Measurements from ENCODE around the gene OTUD3.

Gene OTUD3

DNA sequence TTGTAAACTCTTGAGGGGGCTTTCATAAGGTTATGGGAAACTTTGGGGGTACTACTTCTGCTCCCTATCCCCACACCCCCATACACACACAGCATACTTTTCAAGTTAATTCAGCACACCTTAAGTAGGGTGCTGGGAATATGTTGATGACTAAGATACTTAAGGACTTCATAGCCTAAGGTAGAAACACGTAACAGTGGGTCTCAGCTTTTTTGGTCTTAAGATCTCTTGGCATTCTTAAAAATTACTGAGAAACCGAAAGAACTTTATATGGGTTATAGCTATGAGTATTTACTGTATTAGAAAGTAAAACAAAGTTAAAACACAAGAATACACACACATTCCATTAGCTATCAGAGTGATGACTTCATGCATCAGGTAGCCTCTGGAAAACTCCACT lies 2.1 kb downstream of the OTUD3 start:
- peaks cover 40% of the 10 kb centered on the region for H3K4me1 Mint-ChIP-seq
- DNase-seq (ENCODE audit: low spot score in 2 of 2) (no peak), ATAC-seq (no peak)
- no peaks in the 10 kb centered on the region for H3K9me3 Mint-ChIP-seq
- no peak overlapping the region for H3K4me3 Mint-ChIP-seq
- H3K27ac Mint-ChIP-seq: no peak overlapping the region
- no peaks in the 10 kb centered on the region for H3K36me3 Mint-ChIP-seq

DNA sequence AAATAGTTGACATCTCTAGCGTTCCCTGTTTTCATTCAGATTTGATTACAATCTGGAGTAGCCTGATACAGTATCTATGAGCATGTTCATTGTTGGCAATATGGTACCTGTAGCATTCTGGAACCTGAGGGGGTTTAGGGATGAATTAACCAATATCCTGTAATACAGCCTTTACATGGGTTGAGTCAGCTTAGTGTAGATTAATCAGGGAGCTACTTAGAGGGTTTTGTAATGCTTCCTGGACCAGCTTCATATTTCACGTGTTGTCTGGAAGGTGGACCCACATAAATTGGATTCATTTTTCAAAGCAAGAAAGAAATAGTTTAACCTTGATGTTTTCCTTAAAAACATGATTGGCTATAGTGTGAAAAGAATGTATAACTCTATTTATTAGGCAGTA lies 3.6 kb downstream of the OTUD3 start:
- Mint-ChIP-seq H3K4me1 (peaks cover 45% of the 10 kb centered on the region), H3K36me3 (peaks cover 9% of the 10 kb centered on the region), H3K4me3 (no peak overlapping the region), H3K27ac (no peak overlapping the region), H3K9me3 (no peaks in the 10 kb centered on the region)
- ATAC-seq (no peak), DNase-seq (ENCODE audit: low spot score in 2 of 2) (no peak)

DNA sequence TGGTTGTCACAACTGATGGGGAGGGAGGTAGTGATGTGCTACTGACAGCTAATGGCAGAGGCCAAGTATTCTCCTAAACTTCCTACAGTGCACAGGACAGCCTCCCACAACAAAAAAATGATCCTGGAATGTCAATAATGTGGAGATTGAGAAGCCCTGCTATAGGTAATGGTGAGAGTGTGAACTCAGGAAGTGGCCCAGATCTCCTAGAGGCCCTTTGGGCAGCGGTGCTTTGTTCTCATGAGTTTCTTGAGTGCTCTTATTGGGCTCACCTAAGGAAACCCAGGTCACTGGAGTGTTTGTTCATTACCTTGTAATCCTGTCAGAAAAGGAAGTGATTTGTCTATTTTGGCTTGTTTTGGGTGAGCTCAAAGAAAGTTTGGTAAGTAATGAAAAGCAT lies 5.9 kb downstream of the OTUD3 start:
- H3K36me3 Mint-ChIP-seq: peaks cover 28% of the 10 kb centered on the region
- H3K9me3 Mint-ChIP-seq: no peaks in the 10 kb centered on the region
- H3K4me1 Mint-ChIP-seq: peaks cover 45% of the 10 kb centered on the region
- ATAC-seq (no peak), DNase-seq (ENCODE audit: low spot score in 2 of 2) (no peak)
- H3K4me3 Mint-ChIP-seq: no peak overlapping the region
- H3K27ac Mint-ChIP-seq: no peak overlapping the region

DNA sequence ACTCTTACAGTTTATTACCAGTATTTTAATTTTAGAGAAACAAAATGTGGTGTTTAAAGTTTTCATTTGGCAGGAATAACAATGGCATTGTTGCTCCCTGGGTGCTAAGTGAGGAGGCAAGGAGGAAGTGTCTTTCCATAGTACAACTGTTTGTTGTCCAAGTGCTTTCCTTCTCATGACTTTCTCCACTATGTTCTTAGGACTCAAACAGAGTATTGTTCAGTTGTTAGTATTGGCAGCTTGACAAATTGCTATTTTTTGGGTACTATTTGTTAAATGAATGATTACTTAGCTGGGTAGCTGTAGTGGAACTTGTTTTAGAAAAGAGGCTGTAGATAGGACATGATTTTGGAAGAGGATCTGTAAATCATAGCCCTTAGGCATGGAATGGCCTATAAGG lies 7.5 kb downstream of the OTUD3 start:
- DNase-seq (ENCODE audit: low spot score in 2 of 2) (no peak), ATAC-seq (no peak)
- peaks cover 42% of the 10 kb centered on the region for H3K36me3 Mint-ChIP-seq
- no peaks in the 10 kb centered on the region for H3K9me3 Mint-ChIP-seq
- peaks cover 30% of the 10 kb centered on the region for H3K4me1 Mint-ChIP-seq
- peak overlapping the region; percentile 21 for H3K27ac Mint-ChIP-seq
- no peak overlapping the region for H3K4me3 Mint-ChIP-seq

DNA sequence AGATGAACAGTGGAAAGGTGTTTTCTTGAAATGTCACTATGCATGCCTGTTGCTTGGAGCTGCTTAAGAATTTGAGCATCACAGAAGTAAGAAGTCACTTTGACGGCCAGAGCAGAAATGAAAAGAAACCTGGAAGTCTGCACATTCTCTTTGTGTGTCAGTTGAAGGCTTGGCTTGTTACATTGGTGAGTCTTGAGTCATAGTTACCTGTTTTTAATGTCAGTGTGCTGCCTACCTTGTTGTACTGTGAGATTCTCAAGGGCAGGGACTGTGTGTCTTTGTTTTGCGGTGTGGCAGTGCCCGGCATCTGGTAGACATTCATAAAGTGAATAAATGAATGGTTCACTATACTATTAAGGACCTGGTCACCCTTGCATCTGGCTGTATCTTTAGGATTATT lies 9.9 kb downstream of the OTUD3 start:
- ATAC-seq (no peak), DNase-seq (ENCODE audit: low spot score in 2 of 2) (no peak)
- H3K4me1 Mint-ChIP-seq: peaks cover 23% of the 10 kb centered on the region
- no peaks in the 10 kb centered on the region for H3K9me3 Mint-ChIP-seq
- peaks cover 64% of the 10 kb centered on the region for H3K36me3 Mint-ChIP-seq
- peak overlapping the region; percentile 10 for H3K27ac Mint-ChIP-seq
- no peak overlapping the region for H3K4me3 Mint-ChIP-seq

DNA sequence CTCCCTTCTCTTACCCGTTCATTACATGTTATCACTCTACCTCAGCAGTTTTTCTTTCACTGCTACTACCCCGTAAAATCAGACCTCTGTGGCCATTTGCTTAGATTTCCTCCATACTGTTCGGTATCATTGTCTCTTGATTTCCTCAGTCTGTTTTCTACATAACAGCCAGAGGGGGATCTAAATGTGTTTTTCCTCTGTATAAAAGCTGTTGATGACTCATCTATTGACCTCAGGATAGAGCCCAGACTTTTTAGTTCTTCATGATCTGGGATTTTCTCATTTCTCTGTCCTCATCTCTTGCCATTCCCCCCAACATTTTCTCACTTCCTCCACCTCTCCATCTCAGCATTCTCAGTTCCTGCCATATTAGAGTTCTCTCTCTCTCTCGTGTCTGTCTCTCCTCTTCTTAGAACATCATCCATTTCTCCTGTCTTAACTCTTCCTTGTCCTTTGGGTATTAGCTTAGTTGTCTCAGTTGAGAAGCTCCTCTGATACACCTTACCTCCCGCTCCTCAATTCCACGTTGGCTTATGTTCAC lies 10.5 kb downstream of the OTUD3 start:
- peak overlapping the region; percentile 10 for H3K27ac Mint-ChIP-seq
- H3K36me3 Mint-ChIP-seq: peaks cover 70% of the 10 kb centered on the region
- no peaks in the 10 kb centered on the region for H3K9me3 Mint-ChIP-seq
- peaks cover 22% of the 10 kb centered on the region for H3K4me1 Mint-ChIP-seq
- no peak overlapping the region for H3K4me3 Mint-ChIP-seq
- DNase-seq (ENCODE audit: low spot score in 2 of 2) (no peak), ATAC-seq (no peak)

DNA sequence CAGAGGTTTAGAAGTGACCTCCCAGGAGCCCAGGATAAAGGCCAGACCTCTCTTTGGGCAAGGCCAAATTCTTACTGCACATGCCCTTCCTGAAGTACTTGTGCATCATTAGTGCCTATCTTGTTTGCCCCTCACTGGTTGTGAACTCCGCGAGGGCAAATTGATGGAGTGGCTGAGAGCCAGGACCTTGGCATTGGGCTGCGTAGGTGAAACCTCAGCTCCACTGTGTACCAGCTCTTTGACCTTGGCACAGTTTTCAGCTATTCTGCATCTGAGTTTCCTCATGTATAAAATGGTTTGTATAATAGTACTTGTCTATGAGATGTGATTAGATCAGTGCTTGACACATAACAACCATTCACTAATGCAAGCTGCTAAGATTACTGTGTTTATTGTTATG lies 11.5 kb downstream of the OTUD3 start:
- no peak for ATAC-seq
- no peak for DNase-seq (ENCODE audit: low spot score in 2 of 2)
- Mint-ChIP-seq H3K27ac (no peak overlapping the region), H3K4me1 (peaks cover 15% of the 10 kb centered on the region), H3K9me3 (no peaks in the 10 kb centered on the region), H3K4me3 (no peak overlapping the region), H3K36me3 (peaks cover 80% of the 10 kb centered on the region)

- DNase-seq (ENCODE audit: low spot score in 2 of 2) (no peak), ATAC-seq (no peak)
- Mint-ChIP-seq H3K4me3 (no peak overlapping the region), H3K9me3 (no peaks in the 10 kb centered on the region), H3K4me1 (peaks cover 15% of the 10 kb centered on the region), H3K27ac (no peak overlapping the region), H3K36me3 (peaks cover 85% of the 10 kb centered on the region)
Observed at GRCh38 chr1:19894218-19894617, 12.0 kb downstream of the OTUD3 start.

DNA sequence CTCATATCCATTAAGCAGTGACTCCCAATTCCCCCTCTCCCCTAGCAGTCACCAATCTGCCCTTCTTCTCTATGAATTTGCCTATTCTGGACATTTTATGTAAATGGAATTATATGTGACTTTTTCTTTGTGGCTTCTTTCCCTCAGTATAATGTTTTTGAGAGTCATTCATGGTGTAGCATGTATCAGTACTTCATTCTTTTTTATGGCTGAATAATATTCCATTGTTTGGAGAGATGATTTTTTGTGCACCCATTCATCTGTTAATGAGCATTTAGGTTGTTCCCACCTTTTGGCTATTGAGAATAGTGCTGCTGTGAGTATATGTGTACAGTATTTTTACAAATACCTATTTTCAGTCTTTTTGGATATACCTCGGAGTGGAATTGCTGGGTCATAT lies 19.5 kb downstream of the OTUD3 start:
- no peak overlapping the region for H3K27ac Mint-ChIP-seq
- H3K9me3 Mint-ChIP-seq: no peaks in the 10 kb centered on the region
- ATAC-seq: no peak
- peaks cover 100% of the 10 kb centered on the region for H3K36me3 Mint-ChIP-seq
- H3K4me1 Mint-ChIP-seq: no peaks in the 10 kb centered on the region
- DNase-seq (ENCODE audit: low spot score in 2 of 2): no peak
- H3K4me3 Mint-ChIP-seq: no peak overlapping the region

GRCh38 chr1:19903621-19904020 lies 21.4 kb downstream of the OTUD3 start:
- Mint-ChIP-seq H3K27ac (no peak overlapping the region), H3K36me3 (peaks cover 100% of the 10 kb centered on the region), H3K9me3 (no peaks in the 10 kb centered on the region), H3K4me1 (no peaks in the 10 kb centered on the region), H3K4me3 (no peak overlapping the region)
- DNase-seq (ENCODE audit: low spot score in 2 of 2) (no peak), ATAC-seq (no peak)

DNA sequence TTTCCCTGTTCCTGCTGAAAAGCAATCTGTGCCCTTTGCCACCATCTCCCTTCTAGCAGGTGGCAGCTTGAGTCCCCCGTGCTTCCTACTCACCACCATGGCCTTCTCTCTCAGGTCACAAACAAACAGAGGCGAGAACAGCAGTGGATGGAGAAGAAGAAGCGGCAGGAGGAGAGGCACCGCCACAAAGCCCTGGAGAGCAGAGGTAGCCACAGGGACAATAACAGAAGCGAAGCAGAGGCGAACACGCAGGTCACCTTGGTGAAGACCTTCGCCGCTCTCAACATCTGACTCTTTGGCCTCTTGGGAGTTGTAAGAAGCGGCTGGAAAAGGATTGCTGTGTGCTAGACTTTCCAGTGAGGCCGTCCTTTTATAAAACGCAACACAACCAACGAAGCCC lies 25.3 kb downstream of the OTUD3 start:
- no peak overlapping the region for H3K27ac Mint-ChIP-seq
- no peak for ATAC-seq
- DNase-seq (ENCODE audit: low spot score in 2 of 2): no peak
- no peaks in the 10 kb centered on the region for H3K9me3 Mint-ChIP-seq
- peaks cover 100% of the 10 kb centered on the region for H3K36me3 Mint-ChIP-seq
- no peak overlapping the region for H3K4me3 Mint-ChIP-seq
- no peaks in the 10 kb centered on the region for H3K4me1 Mint-ChIP-seq

GRCh38 chr1:19909392-19909791 lies 27.2 kb downstream of the OTUD3 start:
- peak overlapping the region; percentile 13 for H3K27ac Mint-ChIP-seq
- H3K4me3 Mint-ChIP-seq: no peak overlapping the region
- no peaks in the 10 kb centered on the region for H3K4me1 Mint-ChIP-seq
- no peak for DNase-seq (ENCODE audit: low spot score in 2 of 2)
- no peak for ATAC-seq
- H3K36me3 Mint-ChIP-seq: peaks cover 97% of the 10 kb centered on the region
- H3K9me3 Mint-ChIP-seq: no peaks in the 10 kb centered on the region

GRCh38 chr1:19909971-19910370 lies 27.8 kb downstream of the OTUD3 start:
- peaks cover 92% of the 10 kb centered on the region for H3K36me3 Mint-ChIP-seq
- ATAC-seq (no peak), DNase-seq (ENCODE audit: low spot score in 2 of 2) (no peak)
- no peaks in the 10 kb centered on the region for H3K9me3 Mint-ChIP-seq
- no peak overlapping the region for H3K27ac Mint-ChIP-seq
- H3K4me1 Mint-ChIP-seq: no peaks in the 10 kb centered on the region
- H3K4me3 Mint-ChIP-seq: no peak overlapping the region

DNA sequence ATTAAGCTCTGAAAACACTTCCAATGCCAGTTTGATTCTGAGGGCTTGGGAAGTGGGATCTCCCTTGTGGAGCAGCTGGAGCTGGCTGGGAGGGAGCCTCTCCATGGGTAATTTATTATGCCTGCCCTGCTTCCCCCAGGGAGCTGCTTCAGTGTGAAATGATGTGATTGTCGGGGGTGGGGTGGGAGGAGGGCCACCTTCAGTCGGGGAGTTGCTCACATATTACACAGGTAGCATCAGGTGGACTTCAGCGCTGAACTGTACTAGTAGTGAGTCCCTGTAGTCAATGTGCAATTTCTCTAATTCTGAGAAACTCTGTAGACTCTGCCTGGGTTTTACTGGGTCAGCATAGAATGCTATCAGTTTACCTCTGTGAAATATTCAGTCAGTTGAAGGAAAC lies 28.5 kb downstream of the OTUD3 start:
- Mint-ChIP-seq H3K27ac (no peak overlapping the region), H3K9me3 (no peaks in the 10 kb centered on the region), H3K4me1 (no peaks in the 10 kb centered on the region), H3K36me3 (peaks cover 85% of the 10 kb centered on the region), H3K4me3 (no peak overlapping the region)
- ATAC-seq (no peak), DNase-seq (ENCODE audit: low spot score in 2 of 2) (no peak)

GRCh38 chr1:19918057-19918456 lies 35.9 kb downstream of the OTUD3 start:
- H3K36me3 Mint-ChIP-seq: peaks cover 11% of the 10 kb centered on the region
- no peak overlapping the region for H3K27ac Mint-ChIP-seq
- no peak overlapping the region for H3K4me3 Mint-ChIP-seq
- no peaks in the 10 kb centered on the region for H3K9me3 Mint-ChIP-seq
- H3K4me1 Mint-ChIP-seq: no peaks in the 10 kb centered on the region
- ATAC-seq (peak; percentile 64), DNase-seq (ENCODE audit: low spot score in 2 of 2) (peak; percentile 67 to 88)

GRCh38 chr1:19920132-19920710 lies 38.0 kb downstream of the OTUD3 start:
- no peak for ATAC-seq

DNA sequence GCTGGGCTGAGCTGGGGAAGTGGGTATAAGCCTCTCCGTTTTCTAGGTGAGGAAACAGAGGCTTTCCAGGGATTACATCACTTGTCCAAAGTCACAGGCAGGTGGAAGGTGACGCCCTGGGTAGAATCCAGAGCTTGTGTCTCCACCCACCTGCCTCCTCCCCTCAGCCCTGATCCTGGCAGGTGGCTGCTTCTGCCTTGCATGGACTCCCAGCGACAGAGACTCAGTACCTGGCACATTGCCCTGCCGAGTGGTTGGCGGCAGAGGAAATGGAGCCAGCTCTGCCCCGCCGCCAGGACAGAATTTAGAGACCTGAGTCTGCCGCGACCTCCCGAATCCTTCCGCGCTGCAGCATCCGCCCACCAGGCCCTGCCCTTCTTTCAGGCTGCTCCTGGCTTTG lies 39.1 kb downstream of the OTUD3 start:
- Mint-ChIP-seq H3K9me3 (no peaks in the 10 kb centered on the region), H3K4me3 (no peak overlapping the region), H3K36me3 (no peaks in the 10 kb centered on the region), H3K4me1 (no peaks in the 10 kb centered on the region), H3K27ac (no peak overlapping the region)
- ATAC-seq (no peak), DNase-seq (ENCODE audit: low spot score in 2 of 2) (no peak)

More at GRCh38 chr1:19920132-19920710, 38.0 kb downstream of the OTUD3 start:
- no peak overlapping the region for H3K27ac Mint-ChIP-seq
- no peak for DNase-seq (ENCODE audit: low spot score in 2 of 2)
- H3K36me3 Mint-ChIP-seq: no peaks in the 10 kb centered on the region
- no peak overlapping the region for H3K4me3 Mint-ChIP-seq
- no peaks in the 10 kb centered on the region for H3K9me3 Mint-ChIP-seq
- H3K4me1 Mint-ChIP-seq: no peaks in the 10 kb centered on the region
